NCI-H1436 (cell line): ENCODE measurements around the gene CFAP43.
"Not testable (repeated sequence)": the region's sequence is repeated elsewhere in the genome, so short reads cannot be mapped to it uniquely, and the experiment has no call there.

Experiments
- DNase-seq: peaks from one replicate; lab custom pipeline; 2025; lab: John Stamatoyannopoulos, UW

Gene CFAP43

GRCh38 chr10:104230490-104230889 lies 1.7 kb downstream of the CFAP43 start:
- no peak for DNase-seq

- DNase-seq = no peak
Observed at GRCh38 chr10:104223304-104223703, 8.9 kb downstream of the CFAP43 start.

DNA sequence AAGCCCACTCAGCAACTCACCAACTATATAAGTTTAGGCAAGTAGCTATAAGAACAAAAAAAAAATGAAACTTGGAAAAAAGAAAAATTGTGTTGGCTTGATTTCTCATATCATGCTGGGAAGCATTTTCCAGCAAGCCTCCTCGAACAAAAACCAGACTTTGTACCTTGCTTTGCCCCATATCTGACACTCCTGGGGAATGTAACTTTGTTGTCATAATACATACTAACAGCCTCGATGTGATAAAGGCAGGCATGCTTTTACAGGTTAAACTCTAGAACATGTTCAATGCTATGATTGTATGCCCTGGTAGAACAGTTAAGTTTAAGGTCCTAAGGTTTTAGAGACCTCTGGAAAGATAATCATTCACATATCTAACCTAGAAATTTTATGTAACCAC lies 11.6 kb downstream of the CFAP43 start:
- no peak for DNase-seq

DNA sequence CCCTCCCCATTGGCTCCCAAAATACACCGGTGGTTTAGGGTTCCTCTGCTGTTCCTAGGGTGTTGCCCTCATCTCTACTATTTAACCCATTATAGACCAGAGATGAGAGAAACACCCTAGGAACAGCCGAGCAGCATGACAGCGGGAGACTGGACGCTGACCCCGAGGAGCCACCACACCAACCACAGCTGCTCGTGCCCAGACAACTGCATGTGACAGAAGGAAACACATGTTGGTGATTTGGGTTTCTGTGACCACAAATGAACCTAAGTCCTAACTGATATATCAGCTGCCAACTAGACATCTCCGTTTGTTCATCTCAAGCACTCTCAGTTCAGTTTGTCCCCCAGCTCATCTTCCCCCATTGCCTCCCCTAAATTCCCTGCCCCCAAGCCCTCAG lies 13.4 kb downstream of the CFAP43 start:
- DNase-seq = no peak

- no peak for DNase-seq
Observed at GRCh38 chr10:104216631-104217030, 15.5 kb downstream of the CFAP43 start.

GRCh38 chr10:104209575-104210198 lies 22.5 kb downstream of the CFAP43 start:
- peak; percentile 24 for DNase-seq

GRCh38 chr10:104208730-104209129 lies 23.4 kb downstream of the CFAP43 start:
- DNase-seq = no peak

DNA sequence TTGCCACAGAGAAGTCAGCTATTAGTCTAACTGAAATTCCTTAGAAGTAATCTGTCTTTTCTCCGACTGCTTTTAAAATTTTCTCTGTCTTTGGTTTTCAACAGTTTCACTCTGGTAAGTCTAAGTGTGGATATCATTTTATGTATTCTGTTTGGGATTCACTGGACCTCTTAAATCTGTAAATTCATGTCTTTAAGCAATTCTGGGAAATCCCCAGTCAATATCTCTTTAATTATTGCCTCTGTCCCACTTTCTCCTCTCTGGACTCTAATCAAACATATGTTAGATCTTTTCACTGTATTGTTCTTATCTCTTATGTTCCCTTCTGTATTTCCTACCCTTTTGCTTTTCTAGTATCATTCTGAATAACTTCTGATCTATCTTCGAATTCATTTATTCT lies 29.9 kb downstream of the CFAP43 start:
- DNase-seq = no peak

GRCh38 chr10:104201636-104202035 lies 30.5 kb downstream of the CFAP43 start:
- no peak for DNase-seq

- DNase-seq = no peak
Observed at GRCh38 chr10:104199567-104199966, 32.6 kb downstream of the CFAP43 start.

DNA sequence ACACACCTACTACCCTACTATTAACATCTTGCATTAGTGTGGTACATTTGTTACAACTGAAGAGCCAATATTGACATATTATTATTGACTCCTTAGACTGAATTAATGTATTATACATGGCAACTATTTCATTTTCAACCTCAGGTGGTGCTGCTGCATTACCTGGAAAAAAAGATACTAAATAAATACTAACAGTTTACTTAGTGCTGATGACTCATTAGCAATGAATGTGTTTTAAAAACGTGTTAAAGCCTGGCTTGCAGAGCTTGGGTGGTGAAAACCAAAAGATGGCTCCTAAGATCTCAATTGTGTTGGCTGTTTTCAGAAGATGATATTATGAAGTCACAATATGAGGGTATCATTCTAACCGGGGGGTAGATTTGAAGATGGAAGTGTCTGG lies 34.8 kb downstream of the CFAP43 start:
- DNase-seq = peak; percentile 23

GRCh38 chr10:104195706-104196105 lies 36.5 kb downstream of the CFAP43 start:
- DNase-seq = no peak

GRCh38 chr10:104193787-104194186 lies 38.4 kb downstream of the CFAP43 start:
- no peak for DNase-seq

DNA sequence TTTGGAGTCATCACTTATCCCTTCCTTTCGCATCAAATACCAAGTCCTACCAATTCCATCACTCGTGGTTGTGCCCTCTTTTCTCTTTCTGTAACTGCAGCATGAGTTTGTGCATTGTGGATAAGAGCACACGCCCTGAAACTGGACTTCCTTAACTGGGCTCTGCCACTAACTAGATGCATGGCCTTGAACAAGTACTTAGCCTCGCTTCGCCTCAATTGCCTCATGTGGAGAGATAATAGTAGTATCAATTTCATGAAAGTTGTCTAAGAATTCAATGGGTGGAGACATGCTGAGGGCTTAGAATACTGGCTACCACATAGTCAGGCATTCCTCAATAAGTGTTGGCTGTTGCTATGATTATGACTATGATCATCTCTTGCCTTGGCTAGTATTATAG lies 41.5 kb downstream of the CFAP43 start:
- no peak for DNase-seq

GRCh38 chr10:104183682-104184081 lies 48.5 kb downstream of the CFAP43 start:
- no peak for DNase-seq

DNA sequence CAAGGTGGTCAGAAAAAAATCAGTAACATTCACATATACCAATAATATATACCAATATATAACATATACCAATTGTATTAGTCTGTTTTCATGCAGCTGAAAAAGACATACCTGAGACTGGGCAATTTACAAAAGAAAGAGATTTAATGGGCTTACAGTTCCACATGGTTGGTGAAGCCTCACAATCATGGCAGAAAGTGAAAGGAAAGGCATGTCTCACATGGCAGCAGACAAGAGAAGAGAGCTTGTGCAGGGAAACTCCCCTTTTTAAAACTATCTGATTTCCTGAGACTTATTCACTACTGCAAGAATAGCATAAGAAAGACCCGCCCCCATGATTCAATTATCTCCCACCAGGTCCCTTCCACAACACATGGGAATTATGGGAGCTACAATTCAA lies 58.0 kb downstream of the CFAP43 start:
- not testable (repeated sequence) for DNase-seq

- DNase-seq = no peak
Observed at GRCh38 chr10:104170610-104171254, 61.4 kb downstream of the CFAP43 start.

DNA sequence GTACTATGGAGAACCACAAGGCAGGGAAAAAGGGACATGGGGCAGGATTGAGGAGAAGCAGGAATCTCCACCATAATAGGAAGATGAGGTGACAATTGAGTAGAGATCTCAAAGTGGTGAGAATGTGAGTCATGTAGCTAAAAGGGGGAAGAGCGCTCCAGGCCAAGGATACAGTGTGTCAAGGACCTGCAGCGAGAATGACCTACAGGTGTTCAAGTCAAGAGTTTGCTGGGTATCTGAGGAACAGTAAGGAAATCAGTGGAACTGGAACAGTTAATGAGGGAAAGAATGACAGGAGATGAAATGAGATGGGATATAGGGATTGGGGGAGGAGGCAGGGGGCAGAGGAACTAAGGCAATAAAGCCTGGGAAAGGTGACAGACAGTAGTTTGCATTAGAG lies 76.6 kb downstream of the CFAP43 start:
- DNase-seq = no peak

DNA sequence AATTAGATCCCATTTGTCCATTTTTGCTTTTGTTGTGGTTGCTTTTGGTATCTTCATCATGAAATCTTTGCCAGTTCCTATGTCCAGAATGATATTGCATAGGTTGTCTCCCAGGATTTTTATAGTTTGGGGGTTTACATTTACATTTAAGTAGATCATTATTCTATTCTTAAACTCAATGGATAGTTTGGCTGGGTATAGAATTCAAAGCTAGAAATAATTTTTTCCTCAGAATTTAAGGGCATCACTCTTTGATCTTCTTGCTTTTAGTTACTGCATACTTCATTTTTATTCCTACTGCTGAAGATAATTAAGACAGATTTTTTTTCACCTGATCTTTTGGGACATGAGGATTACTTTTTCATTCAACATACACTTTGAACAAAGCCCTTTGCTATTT lies 80.4 kb downstream of the CFAP43 start:
- no peak for DNase-seq

- no peak for DNase-seq
Observed at GRCh38 chr10:104150139-104150538, 82.0 kb downstream of the CFAP43 start.

DNA sequence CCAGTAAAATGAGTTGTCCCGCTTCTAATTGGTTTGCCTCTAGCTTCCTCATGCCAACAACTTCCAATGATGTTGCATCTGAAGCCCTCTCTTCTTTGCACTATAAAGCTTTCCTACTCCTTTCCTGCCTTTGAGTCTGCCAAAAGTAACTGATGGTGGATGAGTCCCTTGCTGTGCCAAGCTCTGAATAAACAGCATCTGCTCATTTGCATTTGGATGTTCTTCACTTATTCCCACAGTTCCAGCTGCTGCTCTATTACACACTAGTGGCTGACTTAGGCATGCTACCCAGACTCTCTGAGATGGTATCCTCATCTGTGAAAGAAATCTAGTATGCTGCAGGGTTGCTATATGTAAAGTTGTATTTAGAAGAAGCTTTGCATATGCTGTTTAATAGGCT lies 85.3 kb downstream of the CFAP43 start:
- no peak for DNase-seq

- DNase-seq = no peak
Observed at GRCh38 chr10:104144931-104145330, 87.2 kb downstream of the CFAP43 start.

DNA sequence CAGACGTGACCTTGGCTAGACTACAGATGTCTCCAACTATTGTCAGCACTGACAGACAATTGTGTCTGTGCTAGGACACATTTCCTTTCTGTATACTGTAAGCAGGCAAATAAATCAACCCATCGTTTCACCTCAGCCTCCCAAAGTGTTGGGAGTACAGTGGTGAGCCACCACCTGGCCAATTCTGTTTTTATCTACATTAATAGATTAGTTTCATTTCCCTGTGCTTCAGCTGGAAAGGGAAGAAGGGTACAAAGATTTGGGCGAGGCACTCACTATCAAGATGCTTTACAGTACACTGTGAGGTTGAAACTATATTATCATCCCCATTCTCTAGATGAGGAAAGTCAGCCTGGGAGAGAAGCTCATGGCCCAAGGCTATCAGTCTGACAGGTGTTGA lies 88.3 kb downstream of the CFAP43 start:
- no peak for DNase-seq

GRCh38 chr10:104142081-104142480 lies 90.1 kb downstream of the CFAP43 start:
- no peak for DNase-seq
